PC-3 (cell line): ENCODE data around the gene ABCA2. TPM values are rescaled to one million over a fixed set of nuclear protein-coding genes. Genes with fewer than 3 reads are reported as not detected.

Experiments used
- ATAC-seq: fragments of 200-7000 bp; cut with Tn5 transposase; 2 replicates; pipeline ENCODE4 v1.9.1; 2020; ENCODE audit warnings: mild to moderate bottlenecking, moderate library complexity
- BruUV-seq: library from RNA; stranded (reverse); fragments of 400-500 nt; replicated peaks from 2 replicates; lab custom pipeline; 2021; lab: Mats Ljungman, UMichigan
- CTCF ChIA-PET: fragments of 300-600 bp; sonication (Branson Sonifier 250); formaldehyde crosslinking; loops from one replicate; lab custom pipeline; 2022; ENCODE audit warnings: antibody characterized with exemption; lab: Charles Lee
- POLR2A ChIA-PET: fragments of 300-600 bp; sonication (Branson Sonifier 250); formaldehyde crosslinking; loops from one replicate; lab custom pipeline; 2022; ENCODE audit warnings: antibody characterized with exemption; ENCODE audit not compliant: unreplicated experiment; lab: Charles Lee
- DNase-seq: peaks from one replicate; pipeline ENCODE4 v3.0.0-alpha.2; 2015
- H2AFZ ChIP-seq: fragments of 300-600 bp; sonication (generic); 2 replicates; pipeline ENCODE4 v1.6.0; 2016; ENCODE audit warnings: antibody characterized with exemption, low read length
- H3F3A ChIP-seq: fragments of 300-600 bp; sonication (generic); one replicate; pipeline ENCODE4 v1.6.0; 2017; ENCODE audit warnings: antibody characterized with exemption, low read length, control low read depth, mild to moderate bottlenecking; ENCODE audit not compliant: unreplicated experiment
- H3K27ac ChIP-seq: fragments of 300-600 bp; sonication (generic); 2 replicates; pipeline ENCODE4 v1.5.1; 2016; ENCODE audit warnings: mild to moderate bottlenecking, low read length
- H3K27me3 ChIP-seq: fragments of 300-600 bp; sonication (generic); 2 replicates; pipeline ENCODE4 v1.6.1; 2016; ENCODE audit warnings: low read length, mixed read lengths
- H3K36me3 ChIP-seq: fragments of 300-600 bp; sonication (generic); 2 replicates; pipeline ENCODE4 v1.6.1; 2016; ENCODE audit warnings: low read depth, mixed run types, low read length, mixed read lengths
- H3K4me1 ChIP-seq: fragments of 300-600 bp; sonication (generic); 2 replicates; pipeline ENCODE4 v1.5.1; 2016; ENCODE audit warnings: low read length; ENCODE audit not compliant: insufficient read depth
- H3K4me2 ChIP-seq: fragments of 300-600 bp; sonication (generic); 2 replicates; pipeline ENCODE4 v1.6.0; 2016; ENCODE audit warnings: low read length
- H3K4me3 ChIP-seq: fragments of 300-600 bp; sonication (generic); 2 replicates; pipeline ENCODE4 v1.5.1; 2016; ENCODE audit warnings: mild to moderate bottlenecking, low read length, mixed read lengths
- H3K79me2 ChIP-seq: fragments of 300-600 bp; sonication (generic); 2 replicates; pipeline ENCODE4 v1.6.1; 2017; ENCODE audit warnings: low read length, mixed read lengths
- H3K9ac ChIP-seq: fragments of 300-600 bp; sonication (generic); 2 replicates; pipeline ENCODE4 v1.6.0; 2016; ENCODE audit warnings: mild to moderate bottlenecking, low read length
- H3K9me2 ChIP-seq: fragments of 300-600 bp; sonication (generic); replicated peaks from 2 replicates; pipeline ENCODE4 v1.6.1; 2016; ENCODE audit warnings: mixed run types, low read length, mixed read lengths
- H3K9me3 ChIP-seq: fragments of 300-600 bp; sonication (generic); 2 replicates; pipeline ENCODE4 v1.6.1; 2016; ENCODE audit warnings: low read length, mixed read lengths
- H4K20me1 ChIP-seq: fragments of 300-600 bp; sonication (generic); 2 replicates; pipeline ENCODE4 v1.6.1; 2016; ENCODE audit warnings: low read length, mixed read lengths
- EZH2 ChIP-seq: fragments of 300-600 bp; sonication (generic); IDR thresholded peaks from one replicate; pipeline ENCODE4 v1.6.1; 2017; ENCODE audit warnings: antibody characterized with exemption, mild to moderate bottlenecking, low read length; ENCODE audit not compliant: unreplicated experiment
- EZH2phosphoT487 ChIP-seq: fragments of 300-600 bp; sonication (generic); IDR thresholded peaks from 2 replicates; pipeline ENCODE4 v1.6.1; 2018; ENCODE audit warnings: mild to moderate bottlenecking, antibody characterized with exemption, low read length, borderline replicate concordance
- intact Hi-C: fragments of 100-400 bp; cut with micrococcal nuclease; formaldehyde crosslinking; loops from 2 replicates; pipeline ENCODE4 v1.9.0; 2023
- total RNA-seq: library from RNA; depleted of rRNA; stranded (reverse); fragments of >200 nt; gene quantifications from 2 replicates; pipeline ENCODE4 v1.2.3, GENCODE V29; 2014
- TF ChIP-seq, protein P1 (sequence below): fragments of 300-600 bp; sonication (generic); conservative IDR thresholded peaks from 2 replicates; pipeline ENCODE4 v1.5.1; 2017; ENCODE audit warnings: antibody characterized with exemption, low read depth, mild to moderate bottlenecking, low read length

The ABCA2 gene
- total RNA-seq, 1 experiment from 2014 or later = 31.5 TPM

DNA sequence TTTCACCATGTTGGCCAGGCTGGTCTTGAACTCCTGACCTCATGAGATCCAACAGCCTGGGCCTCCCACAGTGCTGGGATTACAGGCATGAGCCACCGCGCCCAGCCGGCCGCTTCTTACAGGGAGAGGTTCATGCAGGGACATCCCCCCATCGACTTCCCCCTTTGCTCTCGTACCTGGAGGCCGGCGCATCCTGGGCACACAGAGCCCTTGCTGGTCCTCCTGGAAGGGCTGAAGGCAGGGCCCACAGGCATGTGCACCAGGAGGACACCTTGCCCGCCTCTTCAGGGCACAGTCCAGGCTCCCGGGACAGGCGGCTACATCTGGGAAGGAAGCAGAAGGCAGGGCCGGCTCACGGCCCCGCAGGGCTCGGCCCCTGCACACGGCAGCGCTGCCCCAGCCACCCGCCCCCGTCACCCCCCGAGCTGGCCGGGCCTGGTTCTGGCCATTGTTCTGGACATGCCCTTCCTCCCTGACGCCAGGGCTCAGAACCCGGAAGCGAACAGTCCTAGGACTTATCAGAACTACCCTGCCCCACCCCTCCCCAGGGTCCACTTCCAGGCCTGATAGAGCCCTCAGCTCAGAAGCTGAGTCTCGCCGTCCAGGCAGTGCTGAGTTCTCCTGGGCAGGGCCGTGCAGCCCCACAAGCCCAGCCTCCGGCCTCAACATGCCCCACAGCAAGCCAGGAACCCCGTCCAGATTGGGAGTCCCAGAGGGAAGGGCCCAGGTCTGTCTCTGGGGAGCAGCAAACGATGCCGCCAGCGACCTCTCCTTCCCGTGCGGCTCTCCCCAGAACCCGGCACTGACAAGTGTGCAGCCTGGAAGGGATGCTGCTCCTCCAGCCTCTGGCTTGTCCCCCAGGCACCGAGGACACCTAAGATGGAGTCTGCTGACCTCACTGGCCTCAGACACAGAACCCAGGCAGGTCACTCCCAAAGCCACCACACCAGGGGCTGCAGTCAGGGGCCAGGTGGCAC, 15.0 kb upstream of the ABCA2 start:
- H3K36me3 ChIP-seq = no peaks in the 10 kb centered on the region
- DNase-seq (no peak), ATAC-seq (no peak)
- peaks cover 7% of the 10 kb centered on the region; the same call in 1 of the 2 replicates for H4K20me1 ChIP-seq
- no peak overlapping the region for H3K9ac ChIP-seq
- peaks cover 9% of the 10 kb centered on the region; the same call in 1 of the 2 replicates for H3K4me1 ChIP-seq
- intact Hi-C loops = no loop called here
- TF ChIP-seq EZH2 (no peak), EZH2phosphoT487 (no peak)
- TF ChIP-seq, protein P1, sequence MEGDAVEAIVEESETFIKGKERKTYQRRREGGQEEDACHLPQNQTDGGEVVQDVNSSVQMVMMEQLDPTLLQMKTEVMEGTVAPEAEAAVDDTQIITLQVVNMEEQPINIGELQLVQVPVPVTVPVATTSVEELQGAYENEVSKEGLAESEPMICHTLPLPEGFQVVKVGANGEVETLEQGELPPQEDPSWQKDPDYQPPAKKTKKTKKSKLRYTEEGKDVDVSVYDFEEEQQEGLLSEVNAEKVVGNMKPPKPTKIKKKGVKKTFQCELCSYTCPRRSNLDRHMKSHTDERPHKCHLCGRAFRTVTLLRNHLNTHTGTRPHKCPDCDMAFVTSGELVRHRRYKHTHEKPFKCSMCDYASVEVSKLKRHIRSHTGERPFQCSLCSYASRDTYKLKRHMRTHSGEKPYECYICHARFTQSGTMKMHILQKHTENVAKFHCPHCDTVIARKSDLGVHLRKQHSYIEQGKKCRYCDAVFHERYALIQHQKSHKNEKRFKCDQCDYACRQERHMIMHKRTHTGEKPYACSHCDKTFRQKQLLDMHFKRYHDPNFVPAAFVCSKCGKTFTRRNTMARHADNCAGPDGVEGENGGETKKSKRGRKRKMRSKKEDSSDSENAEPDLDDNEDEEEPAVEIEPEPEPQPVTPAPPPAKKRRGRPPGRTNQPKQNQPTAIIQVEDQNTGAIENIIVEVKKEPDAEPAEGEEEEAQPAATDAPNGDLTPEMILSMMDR = no peak
- ChIA-PET POLR2A (no interaction called here), CTCF (no interaction called here)
- no peaks in the 10 kb centered on the region for H3F3A ChIP-seq
- H3K9me2 ChIP-seq = no peaks in the 10 kb centered on the region
- H3K27me3 ChIP-seq = no peaks in the 10 kb centered on the region
- H3K79me2 ChIP-seq = peaks cover 24% of the 10 kb centered on the region
- no peak overlapping the region for H2AFZ ChIP-seq
- no peak overlapping the region for H3K27ac ChIP-seq
- H3K9me3 ChIP-seq = no peaks in the 10 kb centered on the region
- H3K4me3 ChIP-seq = no peak overlapping the region
- H3K4me2 ChIP-seq = no peak overlapping the region
- BruUV-seq = no TSS peak

DNA sequence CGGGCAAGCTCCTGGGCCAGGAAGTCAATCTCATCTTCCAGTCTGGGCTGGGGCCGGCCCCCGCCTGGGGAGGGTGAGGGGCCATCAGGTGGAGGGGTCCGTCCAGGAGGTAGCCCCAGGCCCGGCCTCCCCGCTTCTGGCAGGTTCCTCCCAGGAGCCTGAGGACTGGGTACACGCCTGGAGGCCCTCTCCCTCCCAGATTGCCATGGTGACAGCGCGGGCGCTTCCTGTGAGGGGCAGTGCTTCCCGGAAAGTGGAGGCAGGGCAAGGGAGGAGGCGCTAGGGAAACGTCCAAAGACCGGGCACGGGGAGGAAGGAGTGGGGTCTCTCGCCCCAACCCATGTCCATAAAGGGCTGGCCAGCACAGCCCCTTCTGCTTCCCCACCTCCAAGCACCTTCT, 13.1 kb upstream of the ABCA2 start:
- intact Hi-C loops = no loop called here
- Histone ChIP-seq H3K79me2 (peaks cover 24% of the 10 kb centered on the region), H3K36me3 (no peaks in the 10 kb centered on the region), H3K4me3 (no peak overlapping the region), H3K27ac (no peak overlapping the region), H4K20me1 (peaks cover 7% of the 10 kb centered on the region; the same call in 1 of the 2 replicates), H3K9ac (no peak overlapping the region), H3K9me3 (no peaks in the 10 kb centered on the region), H3K27me3 (no peaks in the 10 kb centered on the region), H3K4me1 (peaks cover 9% of the 10 kb centered on the region; the same call in 1 of the 2 replicates), H3F3A (no peaks in the 10 kb centered on the region), H3K9me2 (no peaks in the 10 kb centered on the region), H2AFZ (no peak overlapping the region), H3K4me2 (no peak overlapping the region)
- ChIA-PET POLR2A (no interaction called here), CTCF (no interaction called here)
- TF ChIP-seq, protein P1 = no peak
- TF ChIP-seq EZH2phosphoT487 = no peak
- no peak for TF ChIP-seq EZH2
- ATAC-seq (no peak), DNase-seq (no peak)
- no TSS peak for BruUV-seq

DNA sequence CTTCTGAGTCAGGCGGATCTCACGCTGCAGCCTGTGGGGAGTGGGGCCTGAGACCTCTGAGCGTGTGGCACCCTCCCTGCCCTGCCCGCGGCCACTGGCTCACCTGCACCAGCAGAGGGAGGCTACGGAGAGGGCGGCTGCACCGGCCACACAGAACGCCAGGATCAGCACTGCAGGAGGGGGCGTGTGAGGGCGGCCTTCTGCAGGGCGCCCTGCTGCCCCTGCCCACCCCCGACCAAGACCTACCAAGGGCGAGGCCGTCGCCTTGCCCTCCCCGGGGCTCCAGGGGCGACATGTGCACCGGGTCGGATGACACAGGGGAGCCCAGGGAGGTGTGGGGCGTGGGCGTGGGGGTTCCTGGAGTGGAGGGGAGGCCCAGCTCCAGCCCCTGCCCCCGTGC, 12.5 kb upstream of the ABCA2 start:
- intact Hi-C loops = no loop called here
- no peaks in the 10 kb centered on the region for H3K27me3 ChIP-seq
- no peaks in the 10 kb centered on the region for H3K9me3 ChIP-seq
- peaks cover 24% of the 10 kb centered on the region for H3K79me2 ChIP-seq
- CTCF ChIA-PET = no interaction called here
- H3K36me3 ChIP-seq = no peaks in the 10 kb centered on the region
- H3K9me2 ChIP-seq = no peaks in the 10 kb centered on the region
- no peak overlapping the region for H3K4me3 ChIP-seq
- H2AFZ ChIP-seq = no peak overlapping the region
- TF ChIP-seq EZH2 (no peak), EZH2phosphoT487 (no peak)
- TF ChIP-seq, protein P1 = no peak
- ATAC-seq (no peak), DNase-seq (no peak)
- H3K27ac ChIP-seq = no peak overlapping the region
- H3F3A ChIP-seq = no peaks in the 10 kb centered on the region
- POLR2A ChIA-PET = no interaction called here
- H3K9ac ChIP-seq = no peak overlapping the region
- H4K20me1 ChIP-seq = peaks cover 7% of the 10 kb centered on the region; the same call in 1 of the 2 replicates
- no peak overlapping the region for H3K4me2 ChIP-seq
- H3K4me1 ChIP-seq = peaks cover 9% of the 10 kb centered on the region; the same call in 1 of the 2 replicates
- no TSS peak for BruUV-seq
